HepG2 (cell line): Measurements from ENCODE around the gene EEF2. TPM values are rescaled to one million over a fixed set of nuclear protein-coding genes. Genes with fewer than 3 reads are reported as not detected.

Experiments used
- ATF5 ChIP-seq: sonication (generic); formaldehyde crosslinking; IDR thresholded peaks from 2 replicates; pipeline ENCODE4 v1.4.0; 2020; ENCODE audit warnings: mild to moderate bottlenecking, low read depth, missing genetic modification reagents
- CBX2 ChIP-seq, 2 experiments: fragments of 200-600 bp in 1 of 2; sonication (generic); formaldehyde crosslinking in 1 of 2; IDR thresholded peaks; 2 replicates each; pipeline versions ENCODE4 v1.7.0 to v1.8.1; 2018 to 2022; ENCODE audit warnings: low read depth in 2 of 2, low read length in 1 of 2, mild to moderate bottlenecking in 1 of 2, missing genetic modification reagents in 1 of 2
- CEBPZ ChIP-seq: IDR thresholded peaks from 2 replicates; pipeline ENCODE4 v1.6.1; 2012; ENCODE audit warnings: low read length, improper control_type of control experiment
- E2F1 ChIP-seq: sonication (generic); formaldehyde crosslinking; IDR thresholded peaks from 2 replicates; pipeline ENCODE4 v1.5.0; 2020; ENCODE audit warnings: missing genetic modification reagents
- FOXO4 ChIP-seq: sonication (generic); formaldehyde crosslinking; conservative IDR thresholded peaks from 2 replicates; pipeline ENCODE4 v1.8.1; 2023; ENCODE audit warnings: missing genetic modification reagents
- GRHL1 ChIP-seq: sonication (generic); formaldehyde crosslinking; conservative IDR thresholded peaks from 2 replicates; pipeline ENCODE4 v1.8.0; 2022; ENCODE audit warnings: missing genetic modification reagents
- KDM4B ChIP-seq: sonication (generic); formaldehyde crosslinking; IDR thresholded peaks from 2 replicates; pipeline ENCODE4 v1.4.0; 2020; ENCODE audit warnings: missing genetic modification reagents
- KDM5B ChIP-seq: sonication (generic); formaldehyde crosslinking; IDR thresholded peaks from 2 replicates; pipeline ENCODE4 v1.4.0; 2020; ENCODE audit warnings: missing genetic modification reagents, mild to moderate bottlenecking, borderline replicate concordance
- LCORL ChIP-seq, 2 experiments: fragments of 450-650 bp in 1 of 2; sonication (generic) in 1 of 2; formaldehyde crosslinking in 1 of 2; IDR thresholded peaks; 2 replicates each; pipeline versions ENCODE4 v1.5.0 to v1.6.1; 2017 to 2020; ENCODE audit warnings: antibody characterized with exemption in 1 of 2, missing genetic modification reagents in 1 of 2
- REST ChIP-seq, 2 experiments: IDR thresholded peaks; 2 replicates each; pipeline ENCODE4 v1.6.1; 2011 to 2012; ENCODE audit warnings: low read length in 2 of 2, borderline replicate concordance in 1 of 2, low read depth in 1 of 2, mild to moderate bottlenecking in 1 of 2, moderate library complexity in 1 of 2
- ZNF563 ChIP-seq: sonication (generic); formaldehyde crosslinking; IDR thresholded peaks from 2 replicates; pipeline ENCODE4 v1.8.0; 2022; ENCODE audit warnings: mild to moderate bottlenecking, moderate library complexity, missing genetic modification reagents
- polyA plus RNA-seq, 8 experiments: library from polyadenylated mRNA; depleted of rRNA in 3 of 8; stranded (reverse) in 7 of 8; unstranded in 1 of 8; fragments of >200 nt; fragmentation: Illumina TruSeq in 4 of 8; extraction: Trizol in 4 of 8; gene quantifications; 2 replicates each; pipeline versions ENCODE4 v1.2.1 to v1.2.3, GENCODE V29; 2011 to 2016; ENCODE audit warnings: low read depth in 4 of 8, missing spikeins in 1 of 8, mixed read lengths in 1 of 8; ENCODE audit not compliant: insufficient read depth in 1 of 8
- total RNA-seq, 5 experiments: library from RNA; depleted of rRNA; stranded (reverse); fragments of >200 nt; fragmentation: Illumina TruSeq; extraction: Trizol; gene quantifications; 2 replicates each; pipeline ENCODE4 v1.2.3, GENCODE V29; 2016; ENCODE audit warnings: low read depth in 1 of 5
- TF ChIP-seq, protein P1 (sequence below): IDR thresholded peaks from 2 replicates; pipeline ENCODE4 v1.6.1; 2016; ENCODE audit warnings: missing compliant biosample characterization, missing genetic modification reagents, borderline replicate concordance

The EEF2 gene
- total and polyA plus RNA-seq, 2 of the 13 experiments (the other 11 are each of a cell fraction or from before 2014, with no cell fraction given): 1,441 to 1,777 TPM

DNA sequence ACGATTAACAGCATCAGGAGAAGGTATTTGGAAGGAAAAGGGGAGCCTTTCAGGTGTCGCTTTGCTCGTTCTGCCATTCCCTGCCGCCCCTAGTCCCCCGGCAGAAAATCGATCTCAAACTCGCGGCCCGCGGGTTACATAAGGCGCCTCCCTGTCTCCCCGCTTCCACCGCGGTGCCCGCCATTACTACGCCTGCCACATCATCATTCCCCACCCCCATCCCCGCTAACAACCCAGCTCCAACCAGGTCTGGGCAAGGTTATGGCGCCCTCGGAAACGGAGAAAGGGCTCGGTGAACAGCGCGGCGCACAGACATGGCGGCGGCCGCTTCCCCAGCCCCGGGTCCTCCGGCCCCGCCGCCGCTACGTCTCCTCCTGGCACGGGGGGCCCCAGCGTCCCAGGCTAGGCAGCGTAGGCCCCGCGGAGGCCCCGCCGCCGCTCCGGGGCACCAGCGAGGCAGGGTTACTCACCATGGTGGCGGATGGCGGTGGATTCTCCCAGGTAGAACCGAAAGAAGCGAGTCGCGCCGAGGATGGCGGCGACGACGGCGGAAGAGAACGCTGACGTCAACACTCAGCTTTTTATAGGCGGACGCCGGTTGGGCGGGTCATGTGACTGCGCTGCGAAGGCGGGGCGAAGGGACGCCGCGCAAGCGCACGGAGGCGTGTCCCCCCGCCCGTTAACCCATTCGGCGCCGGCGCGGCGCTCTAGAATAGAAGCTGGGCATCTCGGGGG lies at the start of gene EEF2 (continued):
- TF ChIP-seq GRHL1 (peak; percentile 25; the same call in 1 of the 2 replicates), ZNF563 (peak; percentile 98), CBX2 (IDR thresholded peaks at IDR 0.05; ENCODE audit: low read depth, low read length) (no peak), CBX2 (CRISPR knock-in tag; IDR thresholded peaks at IDR 0.05; ENCODE audit: low read depth) (no peak), KDM4B (peak; percentile 62; the same call in 1 of the 2 replicates), E2F1 (CRISPR knock-in tag) (peak; percentile 53), REST (IDR thresholded peaks at IDR 0.05; ENCODE audit: borderline replicate concordance in 1 of 2, low read depth in 1 of 2, low read length in 2 of 2) (peak in 1 of 2 experiments; percentile 79; a peak in 1 of 4 replicates), FOXO4 (CRISPR knock-in tag) (no peak), CEBPZ (no peak), ATF5 (CRISPR knock-in tag) (no peak), KDM5B (CRISPR knock-in tag) (peak; percentile 91; the same call in 1 of the 2 replicates), LCORL (IDR thresholded peaks at IDR 0.05) (no peak), LCORL (CRISPR knock-in tag; IDR thresholded peaks at IDR 0.05) (no peak; the same call in 1 of the 2 replicates)
- TF ChIP-seq, protein P1, sequence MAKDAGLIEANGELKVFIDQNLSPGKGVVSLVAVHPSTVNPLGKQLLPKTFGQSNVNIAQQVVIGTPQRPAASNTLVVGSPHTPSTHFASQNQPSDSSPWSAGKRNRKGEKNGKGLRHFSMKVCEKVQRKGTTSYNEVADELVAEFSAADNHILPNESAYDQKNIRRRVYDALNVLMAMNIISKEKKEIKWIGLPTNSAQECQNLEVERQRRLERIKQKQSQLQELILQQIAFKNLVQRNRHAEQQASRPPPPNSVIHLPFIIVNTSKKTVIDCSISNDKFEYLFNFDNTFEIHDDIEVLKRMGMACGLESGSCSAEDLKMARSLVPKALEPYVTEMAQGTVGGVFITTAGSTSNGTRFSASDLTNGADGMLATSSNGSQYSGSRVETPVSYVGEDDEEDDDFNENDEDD (CRISPR knock-in tag): no peak
